SK-N-SH (cell line): Measurements from ENCODE around the gene RFX1. TPM values are rescaled to one million over a fixed set of nuclear protein-coding genes. Genes with fewer than 3 reads are reported as not detected.

Experiments used
- CTCF ChIA-PET: fragments of 300-600, 350-600 bp; formaldehyde crosslinking; extraction: SDS; loops from one replicate; lab custom pipeline; 2021; lab: Yijun Ruan, JAX
- POLR2A ChIA-PET: fragments of 350-600 bp; sonication (Branson Sonifier 250); formaldehyde crosslinking; extraction: SDS; loops from one replicate; lab custom pipeline; 2020; ENCODE audit warnings: antibody characterized with exemption, inconsistent platforms; lab: Yijun Ruan, JAX
- DNase-seq: peaks from one replicate; pipeline ENCODE4 v3.0.0; 2012
- H2AFZ ChIP-seq: fragments of 200-600 bp; sonication (generic); 2 replicates; pipeline ENCODE4 v1.8.1; 2016; ENCODE audit warnings: antibody characterized with exemption, mild to moderate bottlenecking, low read depth
- H3F3A ChIP-seq: fragments of 200-600 bp; sonication (generic); replicated peaks from 2 replicates; pipeline ENCODE3; 2016; ENCODE audit warnings: antibody characterized with exemption, mild to moderate bottlenecking; ENCODE audit not compliant: insufficient read depth
- H3K27ac ChIP-seq, 2 experiments: fragments of 200-500 bp in 1 of 2; fragments of 200-600 bp in 1 of 2; sonication (Bioruptor generic) in 1 of 2; sonication (generic), shearing (Covaris generic) in 1 of 2; 2 replicates each; pipeline versions ENCODE4 v1.5.1 to v1.6.1; 2014 to 2016; ENCODE audit warnings: low read depth in 2 of 2, inconsistent platforms in 1 of 2, low read length in 1 of 2, mild to moderate bottlenecking in 1 of 2, mixed read lengths in 1 of 2
- H3K27me3 ChIP-seq: fragments of 200-600 bp; sonication (generic), shearing (Covaris generic); 2 replicates; pipeline ENCODE4 v1.6.1; 2016; ENCODE audit warnings: mixed run types; ENCODE audit not compliant: insufficient read depth
- H3K36me3 ChIP-seq, 2 experiments: fragments of 200-500 bp in 1 of 2; fragments of 200-600 bp in 1 of 2; sonication (Bioruptor generic) in 1 of 2; sonication (generic) in 1 of 2; replicated peaks in 1 of 2; 2 replicates each; pipeline versions ENCODE3 to v1.5.1; 2014 to 2016; ENCODE audit warnings: low read length in 1 of 2, mild to moderate bottlenecking in 1 of 2; ENCODE audit not compliant: insufficient read depth in 2 of 2, control insufficient read depth in 1 of 2
- H3K4me1 ChIP-seq, 2 experiments: fragments of 200-500 bp in 1 of 2; fragments of 200-600 bp in 1 of 2; sonication (Bioruptor generic) in 1 of 2; sonication (generic), shearing (Covaris generic) in 1 of 2; 2 replicates each; pipeline versions ENCODE4 v1.5.1 to v1.6.1; 2014 to 2016; ENCODE audit warnings: low read depth in 1 of 2, low read length in 1 of 2, mixed run types in 1 of 2; ENCODE audit not compliant: insufficient read depth in 2 of 2, control insufficient read depth in 1 of 2
- H3K4me2 ChIP-seq: fragments of 200-600 bp; sonication (generic), shearing (Covaris generic); 2 replicates; pipeline ENCODE4 v1.6.1; 2017; ENCODE audit warnings: mixed run types
- H3K4me3 ChIP-seq, 2 experiments: fragments of 200-500 bp in 1 of 2; fragments of 200-600 bp in 1 of 2; sonication (Bioruptor generic) in 1 of 2; sonication (generic), shearing (Covaris generic) in 1 of 2; 2 replicates each; pipeline versions ENCODE4 v1.5.1 to v1.8.1; 2014 to 2016; ENCODE audit warnings: low read depth in 2 of 2, inconsistent platforms in 1 of 2, low read length in 1 of 2, mild to moderate bottlenecking in 1 of 2, mixed read lengths in 1 of 2, moderate library complexity in 1 of 2
- H3K79me2 ChIP-seq: fragments of 200-600 bp; sonication (generic); 2 replicates; pipeline ENCODE4 v1.8.1; 2017; ENCODE audit warnings: mild to moderate bottlenecking; ENCODE audit not compliant: insufficient read depth
- H3K9ac ChIP-seq: fragments of 200-600 bp; sonication (generic); 2 replicates; pipeline ENCODE4 v1.6.1; 2017; ENCODE audit warnings: mixed run types
- H3K9me2 ChIP-seq: fragments of 200-600 bp; sonication (generic); 2 replicates; pipeline ENCODE4 v1.6.1; 2017; ENCODE audit warnings: mixed run types
- H3K9me3 ChIP-seq: fragments of 200-600 bp; sonication (generic); 2 replicates; pipeline ENCODE4 v1.6.1; 2017; ENCODE audit warnings: mixed run types, mild to moderate bottlenecking, moderate library complexity
- H4K20me1 ChIP-seq: fragments of 200-600 bp; sonication (generic); 2 replicates; pipeline ENCODE4 v1.6.1; 2017; ENCODE audit warnings: mild to moderate bottlenecking, mixed run types; ENCODE audit not compliant: insufficient read depth
- FOSL2 ChIP-seq: IDR thresholded peaks from 2 replicates; pipeline ENCODE4 v1.4.0; 2012; ENCODE audit warnings: low read depth, mild to moderate bottlenecking, moderate library complexity, borderline replicate concordance
- MAX ChIP-seq: IDR thresholded peaks from 2 replicates; pipeline ENCODE4 v1.4.0; 2012; ENCODE audit warnings: low read depth
- MEF2A ChIP-seq: IDR thresholded peaks from 2 replicates; pipeline ENCODE4 v1.4.0; 2012; ENCODE audit warnings: low read depth, borderline replicate concordance
- REST ChIP-seq: IDR thresholded peaks from 2 replicates; pipeline ENCODE4 v1.6.1; 2012; ENCODE audit warnings: mild to moderate bottlenecking, low read depth, low read length, moderate library complexity
- RXRA ChIP-seq: IDR thresholded peaks from 2 replicates; pipeline ENCODE4 v1.4.0; 2012; ENCODE audit warnings: low read depth, mild to moderate bottlenecking, borderline replicate concordance
- SMC3 ChIP-seq: IDR thresholded peaks from 2 replicates; pipeline ENCODE4 v1.6.1; 2012; ENCODE audit warnings: low read depth, low read length, improper control_type of control experiment
- USF2 ChIP-seq: fragments of 150-350 bp; IDR thresholded peaks from 2 replicates; pipeline ENCODE4 v1.6.1; 2017; ENCODE audit warnings: antibody characterized with exemption, low read length, low read depth, borderline replicate concordance
- ZBTB33 ChIP-seq: IDR thresholded peaks from 2 replicates; pipeline ENCODE4 v1.4.0; 2012; ENCODE audit warnings: low read depth, borderline replicate concordance
- WGBS: methylation state at CpG from one replicate; pipeline ENCODE4 v1.1.6; 2017; ENCODE audit warnings: low lambda C conversion rate; 5-methylcytosine and 5-hydroxymethylcytosine counted together
- polyA plus RNA-seq, 3 experiments: library from polyadenylated mRNA; depleted of rRNA; stranded (reverse); fragments of >200 nt; gene quantifications; 2 replicates each; pipeline ENCODE4 v1.2.3, GENCODE V29; 2012

RFX1 gene
- polyA plus RNA-seq, 1 of the 3 experiments (the other 2 are of a cell fraction), result 1.5 TPM

GRCh38 chr19:14053500-14053899 is 47.4 kb upstream of the RFX1 start (continued):
- no peak for TF ChIP-seq REST
- TF ChIP-seq MAX, result no peak
- TF ChIP-seq ZBTB33, result no peak
- no peak for TF ChIP-seq SMC3
- TF ChIP-seq RXRA, result no peak

GRCh38 chr19:14053032-14053431 is 46.9 kb upstream of the RFX1 start:
- H3K9me3 ChIP-seq, result no peaks in the 10 kb centered on the region
- H3K9me2 ChIP-seq, result no peaks in the 10 kb centered on the region
- no peak overlapping the region for H3K9ac ChIP-seq
- no peak overlapping the region for H2AFZ ChIP-seq
- ChIA-PET CTCF (interaction anchor here (0.7 to 3.0 kb wide), 7 partner anchors 8 to 278 kb away, joined by 3 to 15 read pairs (median 4); partner anchors contain the start of genes IL27RA and MISP3), POLR2A (no interaction called here)
- no peaks in the 10 kb centered on the region for H3K36me3 ChIP-seq
- no peak for DNase-seq
- no peaks in the 10 kb centered on the region for H3K27me3 ChIP-seq
- peaks cover 0 to 1% of the 10 kb centered on the region in 2 experiments; a peak in 1 of 4 replicates for H3K4me1 ChIP-seq
- H3K4me3 ChIP-seq, result no peak overlapping the region
- H4K20me1 ChIP-seq, result no peaks in the 10 kb centered on the region
- 98% methylated on average over 3 of the region's 3 CpGs for WGBS
- no peak overlapping the region for H3K4me2 ChIP-seq
- TF ChIP-seq USF2 (no peak), FOSL2 (no peak), ZBTB33 (no peak), MEF2A (no peak)
- H3K79me2 ChIP-seq, result no peaks in the 10 kb centered on the region
- no peak overlapping the region for H3K27ac ChIP-seq
- H3F3A ChIP-seq, result peaks cover 11% of the 10 kb centered on the region
